ENCODE measurements around the gene B3GAT1.
"Not testable (repeated sequence)": the region's sequence is repeated elsewhere in the genome, so short reads cannot be mapped to it uniquely, and the experiment has no call there.

Gene B3GAT1

DNA sequence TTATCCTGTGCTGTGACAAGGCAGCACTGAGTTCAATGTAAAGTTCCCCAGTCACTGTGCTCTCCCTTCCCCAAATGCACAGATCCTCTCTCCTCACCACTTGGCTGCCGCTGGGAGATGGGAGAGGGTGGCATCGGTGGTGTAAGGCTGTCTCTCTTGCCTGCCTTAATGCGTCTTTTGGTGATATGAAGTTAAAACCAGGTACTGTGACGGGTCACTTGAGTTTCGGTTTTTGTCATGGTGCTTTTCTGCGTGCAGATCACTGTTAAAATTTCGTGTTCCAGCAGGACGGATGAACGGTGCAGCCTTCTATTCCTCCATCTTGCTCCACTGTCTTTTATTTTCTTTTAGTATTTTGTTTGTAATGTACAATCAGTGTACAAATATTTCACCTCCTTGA, 61.7 kb downstream of the B3GAT1 start:
- DNase-seq, result no peak

- no peak for DNase-seq
These were observed 62.2 kb downstream of the B3GAT1 start for GRCh38 chr11:134349802-134350355.

DNA sequence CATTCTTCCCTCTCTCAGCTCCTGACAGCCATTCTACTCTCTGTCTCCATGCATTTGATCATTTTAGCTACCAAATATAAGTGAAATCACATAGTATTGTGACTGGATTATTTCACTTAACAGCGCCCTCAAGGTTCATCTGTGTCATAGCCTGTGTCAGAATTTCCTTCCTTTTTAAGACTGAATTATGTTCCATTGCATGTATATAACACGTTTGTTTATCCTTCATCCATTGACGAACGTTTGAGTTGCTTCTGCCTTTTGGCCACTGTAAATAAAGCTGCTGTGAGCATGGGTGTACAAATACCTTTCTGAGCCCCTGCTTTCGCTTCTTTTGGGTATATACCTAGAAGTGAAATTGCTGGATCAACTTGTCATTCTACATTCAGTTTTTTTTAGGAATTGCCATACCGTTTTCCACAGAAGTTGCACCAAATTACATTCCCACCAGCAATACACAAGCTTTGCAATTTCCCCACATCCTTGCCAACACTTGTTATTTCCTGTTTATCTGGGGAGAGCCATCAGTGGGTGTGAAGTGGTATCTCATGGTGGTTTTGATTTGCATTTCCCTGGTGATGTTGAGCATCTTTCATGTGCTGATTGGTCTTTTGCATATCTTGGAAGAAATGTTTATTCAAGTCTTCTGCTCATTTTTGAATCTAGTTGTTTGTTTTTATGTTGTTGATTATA, 62.8 kb downstream of the B3GAT1 start:
- DNase-seq, result no peak

- DNase-seq, result no peak
These were observed 64.6 kb downstream of the B3GAT1 start for GRCh38 chr11:134347441-134347840.

DNA sequence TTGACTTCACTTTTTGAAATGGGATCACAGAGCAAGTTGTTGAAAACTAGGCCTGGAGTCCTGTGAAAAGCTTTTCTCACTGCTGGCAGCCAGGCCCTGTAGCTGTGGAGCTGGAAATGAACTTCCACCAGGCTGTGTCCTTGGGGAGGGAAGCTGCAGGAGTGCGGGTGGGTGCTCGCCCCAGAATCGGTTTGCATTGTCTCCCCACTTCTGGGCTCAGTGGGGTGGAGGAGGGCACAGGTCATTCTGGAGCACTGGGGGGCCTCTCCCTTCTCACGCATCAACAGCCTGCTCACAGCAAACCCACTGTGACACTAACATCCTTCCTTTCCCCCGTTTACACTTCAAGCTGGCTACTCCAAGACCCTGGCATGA, 65.1 kb downstream of the B3GAT1 start:
- DNase-seq, result no peak

GRCh38 chr11:134346101-134346975, 65.7 kb downstream of the B3GAT1 start:
- DNase-seq, result no peak

DNA sequence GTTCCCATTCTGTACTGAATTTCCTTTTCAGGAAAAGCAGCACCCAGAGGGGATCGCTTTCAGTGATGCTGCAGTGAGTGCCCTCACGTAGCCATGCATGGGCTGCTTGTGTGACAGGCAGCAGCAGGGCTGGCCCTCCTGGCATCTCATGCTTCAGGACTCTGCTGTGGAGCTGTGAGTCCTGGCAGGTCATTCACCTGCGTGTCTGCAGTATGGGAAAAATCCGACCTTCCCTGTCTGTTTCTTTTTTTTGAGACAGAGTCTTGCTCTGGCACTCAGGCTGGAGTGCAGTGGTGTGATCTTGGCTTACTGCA, 66.8 kb downstream of the B3GAT1 start:
- DNase-seq, result no peak

DNA sequence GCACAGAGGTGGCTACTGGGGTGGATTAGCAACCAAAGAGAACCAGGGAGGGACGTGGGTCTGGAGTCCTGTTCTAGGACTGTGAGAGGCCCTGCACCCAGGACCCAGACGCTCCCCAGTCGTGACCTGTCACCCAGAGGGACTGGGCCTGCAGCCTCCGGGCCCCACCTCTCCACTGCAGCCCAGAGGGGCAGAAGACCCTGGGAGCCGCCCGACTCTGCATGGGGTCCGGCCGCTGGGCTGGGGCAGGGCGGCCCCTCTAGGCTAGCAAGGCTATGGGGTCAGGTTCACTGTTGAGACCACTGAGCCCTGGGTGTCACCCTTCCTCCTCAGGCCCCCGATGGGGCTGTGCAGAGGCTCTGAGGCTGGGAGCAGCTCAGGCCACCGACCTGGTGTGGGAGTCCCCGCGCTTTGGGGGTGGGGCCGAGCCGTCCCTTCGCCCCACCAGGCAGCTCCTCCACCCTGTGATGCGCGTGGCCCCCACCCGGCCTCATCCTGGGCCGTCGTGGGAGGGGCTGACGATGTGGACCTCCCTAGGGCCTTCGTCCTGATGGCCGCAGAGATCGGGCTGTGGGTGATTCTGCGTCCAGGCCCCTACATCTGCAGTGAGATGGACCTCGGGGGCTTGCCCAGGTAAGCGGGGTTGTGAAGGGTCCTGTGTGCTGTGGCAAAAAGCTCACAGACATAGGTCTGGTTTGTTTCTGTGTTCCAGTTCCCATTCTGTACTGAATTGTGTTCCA, 67.4 kb downstream of the B3GAT1 start:
- not testable (repeated sequence) for DNase-seq

- DNase-seq, result no peak
These were observed 68.4 kb downstream of the B3GAT1 start for GRCh38 chr11:134343646-134344045.

DNA sequence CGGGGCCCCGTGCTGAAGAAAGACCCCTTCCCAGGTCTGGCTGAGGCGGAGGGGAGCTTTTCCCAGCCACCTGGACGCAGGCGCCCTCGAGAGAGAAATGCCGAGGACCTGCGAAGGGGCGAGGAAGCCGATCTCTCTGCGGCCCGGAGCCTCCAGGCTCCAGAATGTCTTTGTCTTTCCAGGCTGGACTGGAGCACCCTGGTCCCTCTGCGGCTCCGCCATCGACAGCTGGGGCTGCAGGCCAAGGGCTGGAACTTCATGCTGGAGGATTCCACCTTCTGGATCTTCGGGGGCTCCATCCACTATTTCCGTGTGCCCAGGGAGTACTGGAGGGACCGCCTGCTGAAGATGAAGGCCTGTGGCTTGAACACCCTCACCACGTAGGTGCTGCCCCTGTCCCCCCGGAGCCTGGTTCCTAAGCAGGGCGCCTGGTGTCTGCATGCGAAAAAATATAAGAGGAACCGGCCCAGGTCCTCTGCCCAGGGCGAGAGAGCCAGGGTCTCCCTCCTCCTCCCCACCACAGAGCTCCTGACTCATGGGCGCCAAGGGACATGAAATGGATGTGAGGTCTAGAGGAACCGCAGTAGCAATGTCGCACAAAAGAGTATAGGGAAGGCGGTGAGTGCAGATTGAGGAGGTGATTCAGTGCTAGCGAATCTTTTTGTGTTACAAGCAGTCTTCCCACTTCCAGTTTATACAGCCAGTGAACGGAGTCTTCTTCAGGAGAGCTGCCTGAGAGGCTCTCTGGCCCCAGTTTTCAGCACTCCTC, 69.3 kb downstream of the B3GAT1 start:
- no peak for DNase-seq

GRCh38 chr11:134341805-134342571, 70.1 kb downstream of the B3GAT1 start:
- no peak for DNase-seq

- no peak for DNase-seq
These were observed 71.6 kb downstream of the B3GAT1 start for GRCh38 chr11:134340354-134340964.

GRCh38 chr11:134339756-134340155, 72.3 kb downstream of the B3GAT1 start:
- no peak for DNase-seq

- DNase-seq, result no peak
These were observed 73.4 kb downstream of the B3GAT1 start for GRCh38 chr11:134338654-134339053.

DNA sequence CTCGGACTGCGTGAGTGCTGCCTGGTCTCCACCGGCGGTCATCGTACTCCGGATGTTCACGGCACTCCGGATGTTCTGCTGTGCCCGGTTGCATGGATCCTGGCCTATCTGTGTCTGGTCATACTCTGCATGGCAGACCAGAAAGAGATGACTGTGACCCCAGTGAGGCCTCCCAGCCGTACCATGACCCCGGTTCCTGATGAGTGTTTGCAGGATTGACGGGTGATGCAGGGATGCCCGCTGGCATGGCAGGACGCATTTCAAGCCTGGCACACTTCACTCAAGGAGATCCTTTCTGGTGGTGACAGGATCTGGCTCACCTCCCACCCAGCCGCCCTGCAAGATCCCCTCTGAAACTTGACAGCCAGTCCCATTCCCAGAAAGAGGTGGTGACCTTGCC, 74.0 kb downstream of the B3GAT1 start:
- no peak for DNase-seq

GRCh38 chr11:134337051-134337450, 75.0 kb downstream of the B3GAT1 start:
- no peak for DNase-seq

- no peak for DNase-seq
These were observed 77.1 kb downstream of the B3GAT1 start for GRCh38 chr11:134334796-134335571.

DNA sequence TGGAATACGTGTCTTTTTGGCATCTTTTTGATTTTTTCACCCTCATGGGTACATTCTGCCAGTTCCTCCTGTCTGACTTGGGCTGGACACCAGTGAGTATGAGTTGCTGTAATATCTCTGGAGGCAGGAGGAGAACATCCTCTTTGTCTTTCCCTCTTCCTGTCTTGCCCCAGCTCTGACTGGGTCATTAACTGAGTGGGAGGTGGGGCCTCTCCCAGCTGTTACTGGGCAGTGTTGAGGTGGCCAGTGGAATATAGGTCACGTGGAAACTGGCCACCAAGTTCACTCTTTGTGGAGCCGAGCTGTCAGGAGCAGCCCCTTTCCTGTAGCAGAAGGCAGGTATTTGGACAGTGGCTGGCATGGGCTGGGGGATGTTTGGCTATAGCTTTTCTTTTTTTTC, 78.1 kb downstream of the B3GAT1 start:
- DNase-seq, result no peak

DNA sequence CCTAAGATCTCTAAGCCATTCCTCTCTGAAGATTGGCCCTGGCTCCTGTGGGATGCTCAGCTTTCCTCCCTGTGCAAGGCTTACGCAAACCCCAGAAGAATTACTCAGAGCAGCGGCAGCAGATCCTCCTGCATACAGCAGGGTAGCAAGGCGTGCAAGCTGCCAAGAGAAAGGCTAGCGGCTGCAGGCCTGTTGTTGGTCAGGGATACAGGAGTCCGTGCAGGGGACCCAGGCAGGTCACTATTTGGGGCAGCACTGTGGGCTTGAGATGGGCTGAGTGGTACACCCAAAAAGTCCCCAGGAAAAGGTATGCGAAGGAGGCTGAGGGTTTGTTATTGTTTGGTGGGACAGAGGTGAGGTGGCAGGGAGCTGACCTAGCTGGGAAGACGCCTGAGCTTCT, 78.7 kb downstream of the B3GAT1 start:
- no peak for DNase-seq

GRCh38 chr11:134332782-134333181, 79.3 kb downstream of the B3GAT1 start:
- no peak for DNase-seq

DNA sequence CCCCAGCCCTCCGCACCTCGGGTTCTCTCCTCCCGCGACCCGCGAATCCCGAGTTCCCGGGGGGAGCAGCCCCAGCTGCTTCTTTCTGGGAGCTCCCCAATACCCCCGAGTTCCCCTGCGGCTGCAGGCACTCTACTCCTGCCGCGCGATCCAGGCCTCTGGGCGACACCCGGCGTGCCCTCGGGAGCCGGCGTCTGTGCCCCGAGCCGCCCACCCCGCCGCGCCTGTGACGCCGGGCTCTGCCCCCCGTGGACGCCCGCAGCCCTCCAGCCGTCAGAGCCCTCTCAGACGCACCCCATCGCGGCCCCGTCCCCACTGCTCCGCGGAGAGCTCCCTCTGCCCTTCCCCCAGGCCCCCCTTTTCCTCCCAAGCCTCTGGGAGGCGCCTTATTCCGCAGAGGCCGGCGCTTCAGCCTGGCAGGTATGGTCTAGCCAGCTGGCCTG, 79.8 kb downstream of the B3GAT1 start:
- no peak for DNase-seq
